NCI-H2107 treated with DMSO at 0.1 percent for 48 hours (cell line): ENCODE results near the gene NUDT12.
A peak's percentile ranks its signal among the peaks of the same experiment; 100 is the strongest.

Source experiments
- DNase-seq: peaks from one replicate; lab custom pipeline; 2025; ENCODE audit not compliant: unreplicated experiment; lab: John Stamatoyannopoulos, UW

Gene NUDT12

DNA sequence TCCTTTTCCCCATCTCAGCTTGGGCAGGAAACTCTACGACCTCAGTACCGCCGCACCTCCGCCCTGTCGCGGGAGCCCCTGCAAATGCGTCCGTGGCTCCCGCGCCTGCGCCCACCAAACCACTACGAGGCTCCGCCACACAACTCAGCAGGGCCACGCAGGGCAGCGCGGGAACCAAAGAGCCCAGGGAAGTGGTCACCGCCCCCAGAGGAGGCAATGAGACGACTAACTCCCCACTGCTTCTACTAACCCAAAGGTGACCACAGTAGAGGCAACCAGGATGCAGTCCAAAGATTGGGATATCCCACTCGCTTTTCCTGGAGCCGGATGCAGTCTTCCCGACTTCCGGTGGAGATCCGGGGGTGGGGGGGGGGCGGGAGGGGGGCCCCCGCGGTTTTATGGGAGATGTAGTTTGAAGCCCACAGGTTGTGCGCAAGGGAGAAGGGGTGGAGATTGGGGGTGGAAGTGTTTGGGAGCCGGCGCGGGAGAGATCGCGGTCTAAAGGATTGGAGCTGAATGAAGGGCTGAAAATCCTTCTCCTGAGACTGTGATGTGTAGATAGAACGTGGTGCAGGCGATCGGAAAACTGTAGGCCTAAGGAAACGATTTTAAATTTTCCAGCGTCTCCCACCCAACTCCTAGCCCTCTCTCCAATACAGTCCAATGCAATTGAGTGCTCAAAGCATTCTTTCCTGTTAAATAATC, at the start of gene NUDT12:
TSS of gene NUDT12 (minus strand) at position 337 of the 705 bp plus-strand sequence. CDS start 2,541 bp downstream, outside the sequence.
- peak; percentile 69 for DNase-seq

DNA sequence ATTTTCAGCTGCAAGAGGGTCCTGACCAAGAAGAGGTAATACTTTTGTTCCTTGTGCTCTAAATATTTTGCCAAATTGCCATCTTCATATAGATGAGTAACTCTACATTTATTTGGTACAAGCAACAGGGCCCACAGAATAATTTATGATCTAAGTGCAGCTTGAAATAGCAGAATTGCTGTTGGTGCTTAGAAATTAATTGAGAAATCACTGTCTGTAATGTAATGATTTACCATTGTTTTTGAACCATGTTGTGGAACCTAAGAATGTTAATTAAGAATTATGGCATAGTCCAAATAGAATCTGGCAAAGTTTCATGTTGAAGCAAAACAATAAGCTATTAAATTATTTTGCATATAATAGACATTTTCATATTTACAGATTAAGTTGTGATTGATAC, 44.8 kb upstream of the NUDT12 start:
- DNase-seq, result no peak

DNA sequence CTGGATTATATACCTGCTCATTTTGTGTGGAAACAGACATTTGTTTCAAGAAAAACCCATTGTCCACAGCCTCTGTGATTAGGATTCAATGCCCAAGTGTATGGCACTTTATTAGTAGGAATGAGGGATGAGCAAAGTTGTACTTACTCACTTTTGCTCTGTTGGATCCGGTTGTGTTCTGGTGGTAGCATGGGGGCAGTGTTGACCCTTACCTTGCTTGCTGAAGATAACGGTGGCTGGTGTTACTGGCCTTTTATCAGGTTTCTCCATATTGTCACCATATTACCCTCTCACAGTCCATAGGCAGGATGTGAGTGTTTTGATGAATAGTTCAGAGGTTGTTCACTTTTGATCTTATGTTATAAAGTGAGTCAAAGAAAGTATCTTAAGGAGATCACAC, 42.7 kb upstream of the NUDT12 start:
- DNase-seq, result no peak

DNA sequence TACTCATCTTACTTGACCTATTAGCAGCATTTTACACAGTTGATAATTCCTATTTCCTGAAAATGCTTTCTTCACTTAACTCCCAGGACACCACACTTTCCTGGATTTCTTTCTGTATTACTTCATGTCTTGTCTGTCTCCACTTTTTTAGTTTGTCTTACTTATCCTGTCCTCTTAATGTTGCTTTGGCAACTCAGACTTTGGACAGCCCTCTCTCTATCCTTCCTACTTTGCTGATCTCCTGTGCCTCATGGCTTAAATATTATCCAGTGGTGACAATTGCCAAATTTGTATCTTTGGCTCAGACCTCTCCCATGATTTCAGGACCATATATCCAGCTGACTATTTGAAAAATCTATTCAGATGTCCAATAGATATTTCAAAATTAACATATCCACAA, 39.8 kb upstream of the NUDT12 start:
- DNase-seq, result no peak

DNA sequence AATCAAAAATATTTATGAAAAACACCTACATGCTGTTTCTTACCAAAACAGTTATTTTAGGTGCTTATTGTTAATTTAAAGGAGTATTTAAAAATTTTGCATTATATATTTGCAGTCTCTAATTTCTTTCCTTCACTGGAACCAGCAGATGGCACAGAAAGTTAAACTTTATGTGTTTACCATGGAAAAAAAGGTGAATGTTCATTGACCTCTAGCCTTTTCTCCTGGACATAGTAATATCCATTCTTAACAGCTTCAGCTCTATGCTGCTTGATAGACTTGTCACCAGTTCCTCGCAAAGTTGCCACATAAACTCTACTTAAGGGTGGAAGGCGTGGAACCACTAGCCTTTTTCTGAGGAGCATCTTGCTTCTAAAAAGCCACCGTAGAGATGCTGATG, 38.7 kb upstream of the NUDT12 start:
- DNase-seq, result no peak

DNA sequence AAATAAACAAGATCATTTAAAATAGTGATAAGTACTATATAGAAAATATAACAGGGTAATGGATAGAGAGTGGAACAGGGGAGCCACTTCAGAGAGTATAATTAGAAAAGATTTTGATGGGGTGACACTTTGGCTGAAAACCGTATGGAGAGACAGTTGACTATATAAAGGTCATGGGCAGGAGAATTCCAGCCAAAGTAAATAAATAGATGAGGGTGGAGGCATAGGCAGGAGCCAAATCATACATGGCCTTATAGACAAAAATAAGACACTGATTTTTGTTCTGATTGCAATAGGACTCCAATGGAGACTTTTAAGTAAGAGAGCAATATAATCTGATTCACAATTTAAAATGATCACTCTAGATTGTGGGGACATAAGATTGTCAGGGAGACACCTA, 37.5 kb upstream of the NUDT12 start:
- no peak for DNase-seq

DNA sequence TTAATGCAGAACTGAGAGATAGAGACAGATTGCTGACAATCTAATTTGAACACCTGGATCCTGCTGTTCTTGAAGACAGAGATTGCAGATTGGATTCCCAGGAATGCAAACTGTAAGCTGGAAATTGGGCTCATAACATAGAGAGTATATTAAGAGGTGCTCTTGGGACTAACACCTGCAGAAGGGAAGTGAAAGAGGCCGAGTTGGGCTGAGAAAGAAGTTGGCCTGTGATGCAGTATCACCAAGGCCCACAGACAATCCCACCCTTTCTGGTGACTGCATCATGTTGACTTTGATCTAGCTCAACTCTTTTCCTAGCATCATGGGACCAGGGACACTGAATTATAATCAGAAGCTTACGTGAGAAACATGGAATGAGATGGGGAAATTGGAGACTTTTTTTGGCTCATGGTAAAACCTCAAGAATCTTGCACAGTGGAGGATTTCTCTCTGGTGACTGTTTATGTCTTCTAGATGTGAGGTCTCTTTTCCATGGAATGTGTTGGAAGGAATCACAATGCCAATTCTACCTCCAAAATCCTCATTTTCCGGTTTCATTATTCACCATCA, 36.5 kb upstream of the NUDT12 start:
- no peak for DNase-seq

DNA sequence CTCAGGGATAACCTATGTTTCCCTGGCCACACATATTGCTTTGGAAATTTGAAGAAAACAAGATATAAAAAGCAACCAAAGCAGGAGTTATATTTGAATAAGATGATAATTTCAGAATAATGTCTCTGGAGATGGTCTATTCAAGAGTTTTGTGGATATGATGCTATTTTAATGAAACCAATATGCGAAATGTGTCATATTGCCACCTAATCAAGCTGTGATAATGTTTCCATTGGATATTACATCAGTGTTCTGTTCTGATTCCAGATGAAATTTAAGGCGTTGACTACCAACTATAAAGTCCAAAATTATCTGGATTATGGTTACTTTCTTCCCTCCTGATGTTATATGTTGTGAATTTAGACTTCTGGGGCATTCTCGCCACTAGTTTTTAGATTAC, 27.6 kb upstream of the NUDT12 start:
- DNase-seq, result no peak

DNA sequence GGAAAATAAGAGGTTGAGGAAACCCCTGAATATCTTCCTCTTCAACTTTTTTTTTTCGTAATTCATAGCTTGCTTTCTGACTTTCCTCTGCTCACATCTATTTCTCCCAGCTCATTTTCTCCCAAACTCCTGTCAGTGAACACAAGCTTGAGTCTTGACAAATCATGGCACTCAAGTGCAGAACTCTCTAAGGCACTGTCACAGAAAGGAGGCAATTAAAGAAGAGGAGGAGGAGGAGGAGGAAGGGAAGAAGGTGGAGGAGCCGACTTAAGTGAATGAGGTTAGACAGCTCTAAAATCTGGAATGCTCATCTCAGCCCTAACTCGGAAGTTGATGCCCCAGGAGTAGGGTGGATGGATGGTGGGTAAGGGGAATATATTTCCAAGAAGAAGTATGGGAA, 27.2 kb upstream of the NUDT12 start:
- DNase-seq, result no peak

DNA sequence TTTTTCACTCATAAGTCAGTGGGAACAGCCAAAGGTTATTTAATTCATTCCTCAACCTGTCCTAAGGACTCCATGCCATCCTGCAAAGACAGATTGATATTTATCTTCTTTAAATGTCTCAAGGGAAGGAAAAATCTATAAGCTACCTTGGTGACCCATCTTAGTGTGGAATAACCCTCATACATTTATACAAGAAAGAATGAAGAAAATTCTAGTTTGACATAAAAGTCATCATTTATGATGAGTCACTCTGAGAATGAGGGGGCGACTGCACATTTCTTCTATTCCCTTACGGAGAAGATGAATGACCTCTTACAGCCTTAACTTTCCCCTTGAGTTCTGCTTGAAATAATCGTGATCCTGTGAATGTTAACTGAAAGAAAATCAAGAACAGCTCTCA, 26.8 kb upstream of the NUDT12 start:
- DNase-seq, result no peak

DNA sequence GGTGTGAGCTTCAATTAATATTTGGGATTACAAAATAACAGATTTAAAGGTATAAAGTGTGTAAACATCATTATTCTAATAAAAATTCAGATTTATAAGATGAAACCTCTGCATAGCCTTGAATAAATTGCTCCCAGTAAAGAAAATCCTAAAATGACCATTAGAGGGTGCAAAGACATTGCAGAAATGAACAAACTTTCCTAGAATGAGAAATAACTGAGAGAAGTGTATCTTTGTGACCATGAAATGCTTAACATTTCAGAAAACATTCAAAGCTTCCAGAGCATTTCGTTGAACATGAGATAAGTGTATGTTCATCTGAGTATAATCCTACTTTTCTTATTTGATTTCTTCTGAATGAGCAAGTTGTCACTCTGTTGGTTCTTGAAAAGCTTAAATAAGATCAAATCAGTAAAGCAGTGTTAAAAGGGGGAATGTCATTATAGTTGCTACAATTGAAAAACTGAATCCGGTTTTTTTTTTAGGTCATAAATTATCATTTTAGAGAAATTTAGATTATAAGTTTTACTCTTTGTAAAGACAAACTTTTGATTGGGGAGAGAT, 24.7 kb upstream of the NUDT12 start:
- peak; percentile 76 for DNase-seq

DNA sequence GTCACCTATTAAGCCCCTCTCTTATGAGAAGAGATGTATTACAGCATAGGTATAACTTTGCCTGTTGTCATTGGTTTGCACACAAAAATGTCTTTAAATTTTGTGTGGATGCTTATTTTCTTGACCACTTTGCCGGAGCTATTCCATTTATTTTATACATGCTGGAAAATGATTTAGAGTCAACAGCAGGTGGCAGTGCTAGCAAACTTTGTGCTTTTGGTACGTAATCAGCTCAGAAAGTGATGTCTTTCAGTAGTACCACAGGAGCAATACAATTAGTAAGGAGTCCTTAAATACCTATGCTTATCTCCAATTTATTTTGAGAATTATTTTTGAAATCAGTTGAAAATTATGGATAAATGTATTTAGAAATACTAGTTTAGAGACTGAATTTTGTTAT, 19.8 kb upstream of the NUDT12 start:
- DNase-seq, result peak; percentile 86

DNA sequence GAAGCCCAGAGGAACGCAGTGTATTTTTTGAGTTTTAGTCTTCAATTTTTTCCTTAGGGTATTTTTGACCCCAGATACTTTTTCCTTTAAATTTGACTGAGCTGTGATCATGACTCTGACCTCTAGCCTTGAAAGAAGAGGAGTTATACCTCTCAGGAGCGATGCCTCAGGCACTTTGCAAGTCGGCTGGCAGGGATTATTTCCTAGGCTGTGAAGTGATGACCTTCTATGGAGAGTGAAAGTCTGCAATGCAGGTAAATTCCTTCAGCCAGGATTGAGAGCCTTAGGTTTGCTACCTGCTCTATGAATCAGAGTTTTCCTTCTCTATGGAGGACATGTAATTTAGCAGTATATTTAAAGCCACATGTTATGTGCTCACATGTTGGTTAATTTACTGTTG, 10.8 kb upstream of the NUDT12 start:
- DNase-seq, result no peak

DNA sequence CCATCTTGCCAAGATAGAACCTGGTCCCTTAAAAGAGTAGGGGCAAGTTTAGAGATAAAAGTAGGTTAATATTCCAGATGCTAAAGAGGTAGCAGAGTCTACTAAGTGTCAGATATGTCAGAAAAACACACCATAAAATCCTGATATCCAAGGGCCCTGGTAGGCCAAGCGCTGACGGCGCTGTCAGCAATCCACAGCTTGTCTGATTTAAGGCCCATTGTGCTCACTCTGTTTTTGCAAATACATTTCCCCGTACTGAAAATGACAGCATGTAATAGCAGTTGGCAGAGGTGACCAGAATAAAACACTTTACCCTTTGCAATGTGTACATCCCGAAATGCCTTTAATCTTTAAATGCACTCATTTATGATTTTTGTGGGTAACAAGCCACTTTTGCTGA, 9.9 kb upstream of the NUDT12 start:
- DNase-seq, result no peak

DNA sequence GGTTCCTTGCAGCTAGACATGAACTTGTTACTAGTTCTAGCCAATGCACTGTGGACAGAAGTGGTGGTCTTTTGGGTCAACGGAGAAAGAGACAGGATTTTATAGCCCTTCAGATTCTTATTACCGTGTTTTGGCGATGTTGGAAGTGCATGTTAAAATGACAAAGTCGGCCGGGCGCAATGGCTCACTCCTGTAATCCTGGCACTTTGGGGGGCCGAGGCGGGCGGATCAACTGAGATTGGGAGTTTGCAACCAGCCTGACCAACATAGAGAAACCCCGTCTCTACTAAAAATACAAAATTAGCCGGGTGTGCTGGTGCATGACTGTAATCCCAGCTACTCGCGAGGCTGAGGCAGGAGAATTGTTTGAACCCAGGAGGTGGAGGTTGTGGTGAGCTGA, 9.1 kb upstream of the NUDT12 start:
- no peak for DNase-seq

DNA sequence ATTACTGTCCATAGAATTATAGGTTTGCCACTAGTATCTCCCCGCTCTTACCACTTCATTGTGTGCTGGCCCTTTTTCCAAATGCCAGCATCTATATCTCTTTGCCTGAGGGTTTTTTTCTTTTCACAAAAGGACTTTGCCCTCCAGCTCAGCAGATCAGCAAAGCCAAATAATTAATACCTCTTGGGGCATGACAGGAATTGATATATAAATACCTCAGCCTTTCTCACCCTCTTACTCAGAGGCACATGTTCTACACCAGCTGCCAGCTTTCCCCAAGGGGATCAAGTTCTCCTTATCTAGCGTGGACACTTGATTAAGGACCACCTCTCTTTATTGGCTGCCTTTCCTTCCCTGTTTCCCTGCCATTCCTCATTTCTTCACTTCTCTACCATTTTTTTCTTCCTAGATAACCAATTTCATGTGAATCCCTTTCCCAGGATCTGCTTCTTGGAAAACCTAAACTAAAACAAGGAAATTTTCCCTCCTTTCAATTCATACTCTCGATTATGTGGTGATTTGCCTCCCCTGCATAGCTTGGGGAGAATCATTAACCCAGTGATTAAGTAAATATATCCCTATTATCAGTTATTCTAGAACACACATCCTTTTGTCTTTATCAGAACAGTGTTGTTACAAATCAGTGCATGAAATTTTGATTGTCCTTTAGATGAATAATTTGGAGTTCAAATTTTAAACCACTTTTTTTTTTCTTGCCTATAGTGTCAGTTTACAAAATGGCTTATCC, 6.9 kb upstream of the NUDT12 start:
- no peak for DNase-seq

DNA sequence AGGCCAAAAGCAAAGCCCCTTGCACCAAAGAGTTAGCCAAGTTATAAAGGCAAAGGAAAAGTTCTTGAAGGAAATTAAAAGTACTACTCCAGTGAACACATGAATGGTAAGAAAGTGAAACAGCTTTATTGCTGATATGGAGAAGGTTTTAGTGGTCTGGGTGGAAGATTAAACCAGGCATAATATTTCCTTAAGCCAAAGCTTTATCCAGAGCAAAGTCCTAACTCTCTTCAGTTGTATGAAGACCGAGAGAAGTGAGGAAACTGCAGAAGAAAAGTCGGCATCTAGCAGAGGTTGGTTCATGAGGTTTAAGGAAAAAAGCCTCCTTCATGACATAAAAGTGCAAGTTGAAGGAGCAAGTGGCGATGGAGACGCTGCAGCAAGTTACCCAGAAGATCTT, 3.1 kb upstream of the NUDT12 start:
- no peak for DNase-seq

DNA sequence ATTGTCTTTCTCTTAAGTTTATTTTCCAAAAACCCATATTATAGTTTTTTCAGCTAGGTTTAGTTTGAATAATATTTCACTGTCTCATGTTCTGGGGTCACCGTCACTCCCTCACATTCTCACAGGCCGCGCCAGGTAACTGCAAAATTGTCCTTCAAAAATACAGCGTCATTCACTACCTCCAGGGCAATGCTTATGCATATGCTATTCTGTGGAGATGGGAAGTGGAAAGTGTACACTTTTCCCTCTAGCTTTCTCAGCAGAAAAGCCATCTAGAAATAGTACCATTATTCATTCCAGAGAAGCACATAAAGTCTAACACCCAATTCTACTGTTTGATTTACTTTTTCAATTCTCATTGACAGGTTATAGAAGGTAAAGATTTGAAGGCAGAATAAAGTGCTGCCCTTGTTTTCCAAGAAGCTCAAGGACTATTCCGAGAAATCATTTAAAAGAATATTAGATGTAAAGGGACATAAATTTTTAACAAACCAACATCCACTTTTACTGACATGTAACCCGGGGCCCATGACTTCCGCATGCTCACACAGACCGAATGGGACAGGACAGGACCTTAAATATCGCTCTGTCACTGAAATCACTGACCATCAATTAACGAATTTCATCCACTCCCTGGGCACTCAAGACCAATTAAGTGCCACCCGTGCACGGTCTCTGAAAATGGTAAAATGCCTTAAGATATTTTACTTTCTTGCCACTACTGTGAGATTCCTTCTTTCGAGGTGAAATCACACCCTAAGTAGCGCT, 720 bp downstream of the NUDT12 start:
- DNase-seq, result no peak

DNA sequence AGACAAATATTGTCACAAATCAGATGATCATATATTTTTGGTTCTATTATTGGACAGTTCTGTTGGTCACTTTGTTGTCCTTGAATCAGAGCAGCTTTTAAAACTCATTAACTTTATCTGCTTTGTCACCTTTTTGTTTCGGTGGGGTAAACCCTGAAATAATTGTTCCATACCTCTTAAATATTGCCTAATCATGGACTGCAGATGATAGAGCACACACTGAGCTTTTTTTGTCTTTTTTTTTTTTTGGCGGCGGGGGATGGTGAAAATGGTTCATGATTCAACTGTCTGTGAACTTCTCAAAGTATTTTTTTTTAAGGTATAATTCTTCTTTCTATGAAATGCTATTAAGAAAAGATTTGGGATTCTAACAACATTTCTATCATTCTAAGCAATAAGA, 1.8 kb downstream of the NUDT12 start:
- DNase-seq, result no peak

DNA sequence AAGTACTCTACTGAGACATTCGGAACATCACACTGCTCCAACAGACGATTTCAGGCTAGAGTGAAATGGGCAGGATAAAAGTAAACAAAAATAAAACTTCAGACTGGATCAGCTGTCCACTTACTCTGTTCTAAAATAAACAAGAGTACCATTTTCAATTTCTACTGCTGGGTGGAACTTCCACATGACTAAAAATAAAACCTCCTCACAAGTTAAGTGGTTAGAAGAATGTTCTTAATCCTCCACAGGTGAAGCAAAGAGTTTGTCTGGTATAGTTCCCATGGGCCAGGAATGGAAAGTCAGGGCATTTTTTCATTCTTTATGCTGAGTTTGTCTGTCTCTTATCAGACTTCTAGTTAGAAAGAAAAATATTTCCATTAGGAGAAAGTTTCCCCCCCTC, 15.7 kb downstream of the NUDT12 start:
- DNase-seq, result no peak

DNA sequence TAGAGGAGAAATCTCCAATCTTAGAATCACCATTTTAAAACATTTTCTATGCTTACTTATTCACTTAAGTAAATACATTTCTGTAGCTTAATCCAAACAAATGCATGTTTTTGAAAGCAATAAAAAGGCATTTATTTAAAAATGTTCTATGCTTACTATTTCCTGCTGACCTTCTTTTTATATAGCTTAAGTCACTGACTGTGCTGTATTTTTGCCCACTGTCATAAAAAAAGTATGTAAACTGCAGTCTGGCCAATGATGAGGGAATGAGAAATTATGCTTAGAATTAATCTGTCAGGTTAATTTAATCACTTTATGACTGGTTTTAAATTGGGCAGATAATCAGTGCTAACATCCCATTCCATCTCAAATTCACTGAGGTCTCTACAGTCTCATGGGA, 20.1 kb downstream of the NUDT12 start:
- DNase-seq, result no peak
